Activated CD8-positive, alpha-beta memory T cell treated with anti-CD3 and anti-CD28 coated beads for 4 hours (primary cell): ENCODE measurements around the gene KMT5B.

Experiments
- DNase-seq, 2 donors: peaks; one replicate each; pipeline ENCODE4 v3.0.0-alpha.2; 2020; ENCODE audit warnings: low read depth in 2 of 2

The KMT5B gene

DNA sequence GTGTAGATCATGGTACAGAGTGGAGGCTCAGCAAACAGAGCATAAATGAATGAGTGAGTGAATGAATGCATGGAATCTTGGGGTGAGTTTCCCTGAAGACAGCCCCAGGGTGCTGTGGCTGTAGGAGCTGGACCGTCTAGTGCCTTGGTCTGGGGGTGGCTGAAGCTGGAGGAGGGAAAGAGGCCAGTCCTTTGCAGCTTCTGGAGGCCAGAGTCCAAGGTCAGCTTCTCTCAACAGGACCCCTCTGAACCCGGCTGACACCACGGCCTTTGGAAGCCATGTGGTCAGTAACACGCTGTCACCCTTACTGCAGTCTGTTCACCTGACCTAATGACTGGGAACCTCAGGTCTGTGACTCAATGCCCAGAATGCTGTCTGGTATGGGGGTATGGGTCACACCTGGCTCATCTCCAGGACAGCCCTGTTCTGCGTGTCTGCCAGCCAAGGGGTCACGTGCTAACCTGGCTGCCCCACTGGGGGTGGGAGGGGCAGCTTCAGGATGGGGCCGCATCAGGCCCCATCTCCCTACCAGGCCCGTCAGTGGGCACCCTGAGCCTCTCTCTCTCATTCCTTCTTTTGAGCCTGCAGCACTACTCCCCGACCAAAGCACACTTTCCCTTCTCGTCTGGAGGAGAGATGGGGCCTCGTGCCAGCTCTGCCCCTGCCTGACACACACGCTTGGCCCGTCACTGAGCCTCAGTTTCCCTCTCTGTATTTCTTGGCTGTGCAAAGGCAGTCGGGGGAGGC lies 67.8 kb downstream of the KMT5B start:
- no peak for DNase-seq

GRCh38 chr11:68143310-68143689 lies 69.8 kb downstream of the KMT5B start:
- no peak for DNase-seq

GRCh38 chr11:68142441-68143309 lies 70.4 kb downstream of the KMT5B start:
- DNase-seq: no peak

- peak in 1 of 2 donors; percentile 25 for DNase-seq
Observed at GRCh38 chr11:68142028-68142412, 71.1 kb downstream of the KMT5B start.

DNA sequence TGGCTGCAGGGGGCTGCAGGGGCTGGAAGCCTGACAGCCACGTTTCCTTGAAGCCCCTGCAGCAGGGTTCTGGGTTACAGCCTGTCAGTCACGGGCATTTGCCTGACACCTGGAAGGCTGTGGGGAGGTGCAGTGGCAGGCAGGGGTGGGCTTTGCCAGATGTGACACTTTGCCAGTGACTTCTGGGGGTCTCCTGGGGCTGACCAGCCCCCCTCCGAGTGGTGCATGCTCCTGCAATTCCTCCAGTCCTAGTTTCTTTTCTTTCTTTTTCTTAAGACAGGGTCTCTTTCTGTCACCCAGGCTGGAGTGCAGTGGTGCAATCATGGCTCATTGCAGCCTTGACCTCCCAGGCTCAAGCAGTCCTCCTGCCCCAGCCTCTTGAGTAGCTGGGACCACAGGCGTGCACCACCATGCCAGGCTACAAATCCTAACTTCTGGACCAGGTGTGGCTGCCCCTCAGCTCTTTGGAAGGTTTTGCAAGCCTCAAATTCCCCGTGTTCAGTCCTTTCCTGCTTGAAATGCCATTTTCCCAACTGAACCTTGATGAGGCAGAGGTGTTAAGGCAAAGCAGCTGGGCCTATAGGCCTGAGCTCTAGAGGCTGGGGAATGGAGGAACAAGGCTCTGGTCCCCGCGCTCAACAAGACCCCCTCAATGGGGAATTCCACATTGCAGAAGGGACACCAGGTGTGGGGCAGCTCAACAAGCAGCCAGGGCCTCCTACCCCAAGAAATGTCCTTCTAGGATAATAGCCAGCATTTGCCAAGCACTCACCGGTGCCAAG lies 71.7 kb downstream of the KMT5B start:
- DNase-seq: no peak

GRCh38 chr11:68140496-68141245 lies 72.4 kb downstream of the KMT5B start:
- no peak for DNase-seq

GRCh38 chr11:68138237-68138636 lies 74.9 kb downstream of the KMT5B start:
- DNase-seq: no peak

- no peak for DNase-seq
Observed at GRCh38 chr11:68137833-68138232, 75.3 kb downstream of the KMT5B start.

- no peak for DNase-seq
Observed at GRCh38 chr11:68136866-68137265, 76.2 kb downstream of the KMT5B start.

DNA sequence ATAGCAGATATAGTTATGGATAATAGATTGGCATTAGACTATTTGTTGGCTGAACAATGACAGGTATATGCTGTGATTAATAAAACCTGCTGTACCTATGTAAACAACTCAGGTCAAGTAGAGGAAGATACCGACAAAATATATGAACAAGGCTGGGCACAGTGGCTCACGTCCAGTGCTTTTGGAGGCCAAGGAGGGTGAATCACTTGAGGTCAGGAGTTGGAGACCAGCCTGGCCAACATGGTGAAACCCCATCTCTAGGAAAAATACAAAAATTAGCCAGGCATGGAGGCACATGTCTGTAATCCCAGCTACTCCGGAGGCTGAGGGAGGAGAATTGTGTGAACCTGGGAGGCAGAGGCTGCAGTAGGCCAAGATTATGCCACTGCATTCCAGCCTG lies 77.9 kb downstream of the KMT5B start:
- no peak for DNase-seq

GRCh38 chr11:68133761-68134160 lies 79.3 kb downstream of the KMT5B start:
- DNase-seq: no peak

DNA sequence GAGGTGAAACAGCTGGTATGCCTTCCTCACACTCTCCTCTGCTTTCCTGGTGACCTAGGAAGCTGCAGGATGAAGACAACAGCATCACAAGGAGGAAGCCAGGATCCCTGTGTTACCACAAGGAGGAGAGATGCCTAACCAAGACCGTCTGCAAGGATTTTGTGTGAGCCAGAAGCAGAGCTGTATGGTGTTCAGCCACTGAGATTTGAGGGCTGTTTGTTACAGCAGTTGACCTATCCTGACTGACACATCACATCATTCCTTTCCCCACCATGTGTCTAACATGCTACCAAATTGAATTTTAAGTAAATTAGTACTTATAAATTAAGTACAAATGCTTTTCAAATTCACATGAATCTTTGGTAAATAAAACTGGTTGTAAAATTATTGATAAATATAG lies 83.0 kb downstream of the KMT5B start:
- DNase-seq: no peak

- DNase-seq: no peak
Observed at GRCh38 chr11:68128682-68129327, 84.3 kb downstream of the KMT5B start.

- no peak for DNase-seq
Observed at GRCh38 chr11:68127714-68128681, 85.1 kb downstream of the KMT5B start.

GRCh38 chr11:68125164-68125563 lies 87.9 kb downstream of the KMT5B start:
- DNase-seq: no peak

DNA sequence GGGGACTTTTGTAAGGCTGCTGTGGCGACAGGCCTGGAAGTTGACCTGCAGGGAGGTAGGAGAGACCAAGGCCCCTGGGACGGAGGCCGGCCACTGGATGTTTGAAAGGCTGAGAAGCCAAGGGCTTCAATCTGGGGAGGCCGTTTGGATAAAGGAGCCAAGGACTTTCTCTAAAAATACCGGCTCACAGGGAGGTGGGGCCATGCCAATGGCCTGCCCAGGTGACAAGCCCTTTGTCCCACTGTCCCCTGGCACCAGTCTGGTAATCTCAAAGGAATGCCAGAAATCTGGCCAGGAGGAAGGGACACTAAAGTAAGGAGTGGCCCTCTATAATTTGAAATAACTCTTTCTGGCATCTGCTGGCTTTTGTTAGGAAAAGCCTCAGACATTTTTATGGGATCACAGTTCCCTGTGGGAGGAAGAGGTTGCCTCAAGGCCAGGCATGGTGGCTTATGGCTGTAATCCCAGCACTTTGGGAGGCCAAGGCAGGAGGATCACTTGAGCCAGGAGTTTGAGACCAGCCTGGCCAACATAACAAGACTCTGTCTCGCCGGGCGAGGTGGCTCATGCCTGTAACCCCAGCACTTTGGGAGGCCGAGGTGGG lies 90.1 kb downstream of the KMT5B start:
- no peak for DNase-seq

- peak; percentile 74 for DNase-seq
Observed at GRCh38 chr11:68121067-68121899, 91.8 kb downstream of the KMT5B start, which contains the start of gene CHKA. Gene CHKA (minus strand): TSS chr11:68121388. CDS start chr11:68121177, 211 bp downstream.

DNA sequence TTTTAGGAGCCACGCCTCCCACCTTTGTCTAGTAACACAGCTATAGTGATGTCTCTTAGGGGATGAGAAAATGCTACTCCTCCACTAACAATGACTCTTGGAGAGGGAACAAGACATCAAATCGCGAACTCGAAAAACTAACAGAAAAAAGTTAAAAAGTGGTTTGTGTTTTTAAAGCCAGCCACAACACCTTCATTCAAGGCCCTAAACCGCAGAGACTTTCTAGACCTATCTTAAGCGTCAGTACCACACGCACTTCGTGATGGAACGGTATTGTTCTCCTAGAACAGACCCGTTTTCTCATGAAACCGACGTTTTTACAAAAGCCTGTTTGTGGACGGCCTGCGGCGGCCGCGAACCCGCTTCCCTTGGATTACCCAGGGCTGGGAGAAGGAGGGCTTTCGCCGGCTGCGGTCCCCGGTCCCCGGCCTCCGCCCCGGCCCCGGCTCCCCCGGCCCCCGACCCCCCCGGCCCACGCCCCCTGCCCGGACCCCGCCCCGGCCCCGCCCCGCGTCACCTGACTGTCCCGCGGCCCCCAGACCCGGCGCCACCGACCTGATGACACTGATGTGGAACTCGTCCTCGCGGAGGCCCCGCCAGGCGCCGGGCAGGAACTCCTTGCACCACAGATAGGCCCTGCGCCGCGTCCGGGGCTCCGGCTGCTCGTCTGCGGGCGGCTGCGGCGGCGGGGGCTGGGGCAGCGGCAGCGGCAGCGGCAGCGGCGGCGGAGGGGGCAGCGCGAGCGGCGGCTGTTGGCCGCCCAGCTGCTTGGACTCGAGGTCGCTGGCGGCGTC lies 92.6 kb downstream of the KMT5B start:
- peak in 1 of 2 donors; percentile 10 for DNase-seq
